ENCODE data around the gene SPDL1.

Gene SPDL1

GRCh38 chr5:169550227-169550626 lies 33.3 kb upstream of the SPDL1 start:
- no peaks in the 10 kb centered on the region for H3K27me3 ChIP-seq (ENCODE audit: control insufficient read depth, insufficient read depth, low read length)
- no peaks in the 10 kb centered on the region for H3K4me1 ChIP-seq (ENCODE audit: control insufficient read depth, insufficient read depth, low read length)
- H3K9ac ChIP-seq (ENCODE audit: low read length): no peak overlapping the region
- no peaks in the 10 kb centered on the region for H3K36me3 ChIP-seq (ENCODE audit: control insufficient read depth, insufficient read depth, low read length)
- H3K27ac ChIP-seq (ENCODE audit: low read depth, low read length): no peak overlapping the region
- no peak overlapping the region for H3K4me3 ChIP-seq (ENCODE audit: low read length)

DNA sequence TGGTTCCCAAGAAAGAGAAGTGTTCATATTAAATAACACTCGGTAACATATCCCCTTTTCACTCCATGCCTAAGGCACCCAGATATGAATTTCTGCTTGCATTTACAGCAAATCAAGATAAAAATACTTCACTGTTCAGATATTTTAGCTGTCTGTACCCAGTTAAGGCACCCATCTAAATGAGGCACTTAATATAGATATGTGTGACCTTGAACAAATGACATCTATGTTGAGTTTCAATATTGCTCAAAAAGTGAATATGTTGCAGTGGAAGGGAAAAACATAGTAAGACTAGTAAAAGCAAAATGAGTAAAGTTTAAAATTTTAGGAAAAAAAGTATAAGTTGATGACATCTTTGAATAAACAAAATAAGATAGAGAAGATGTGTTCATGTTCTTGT lies 32.4 kb upstream of the SPDL1 start:
- Histone ChIP-seq H3K4me1 (ENCODE audit: control insufficient read depth, insufficient read depth, low read length) (no peaks in the 10 kb centered on the region), H3K36me3 (ENCODE audit: control insufficient read depth, insufficient read depth, low read length) (no peaks in the 10 kb centered on the region), H3K9ac (ENCODE audit: low read length) (no peak overlapping the region), H3K27ac (ENCODE audit: low read depth, low read length) (no peak overlapping the region), H3K4me3 (ENCODE audit: low read length) (no peak overlapping the region), H3K27me3 (ENCODE audit: control insufficient read depth, insufficient read depth, low read length) (no peaks in the 10 kb centered on the region)

DNA sequence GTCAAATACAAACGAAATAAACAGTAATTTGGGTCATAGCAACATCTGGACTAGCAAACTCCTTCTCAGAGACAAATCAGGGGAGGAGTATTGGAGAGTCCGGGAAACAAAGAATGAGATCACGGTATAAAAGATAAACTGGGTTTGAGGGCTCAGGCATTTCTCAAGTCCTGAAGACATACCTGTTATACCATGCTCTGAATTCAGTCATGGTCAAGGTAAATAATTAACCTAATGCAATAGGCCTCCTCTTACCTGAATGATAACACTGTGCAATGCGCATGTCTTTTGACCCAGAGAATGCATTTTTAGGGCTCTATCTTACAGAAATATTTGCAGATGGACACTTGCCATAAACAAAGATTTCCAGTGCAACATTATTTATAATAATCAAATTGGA lies 31.9 kb upstream of the SPDL1 start:
- no peak overlapping the region for H3K27ac ChIP-seq (ENCODE audit: low read depth, low read length)
- H3K9ac ChIP-seq (ENCODE audit: low read length): no peak overlapping the region
- H3K4me1 ChIP-seq (ENCODE audit: control insufficient read depth, insufficient read depth, low read length): no peaks in the 10 kb centered on the region
- H3K36me3 ChIP-seq (ENCODE audit: control insufficient read depth, insufficient read depth, low read length): no peaks in the 10 kb centered on the region
- no peak overlapping the region for H3K4me3 ChIP-seq (ENCODE audit: low read length)
- no peaks in the 10 kb centered on the region for H3K27me3 ChIP-seq (ENCODE audit: control insufficient read depth, insufficient read depth, low read length)

DNA sequence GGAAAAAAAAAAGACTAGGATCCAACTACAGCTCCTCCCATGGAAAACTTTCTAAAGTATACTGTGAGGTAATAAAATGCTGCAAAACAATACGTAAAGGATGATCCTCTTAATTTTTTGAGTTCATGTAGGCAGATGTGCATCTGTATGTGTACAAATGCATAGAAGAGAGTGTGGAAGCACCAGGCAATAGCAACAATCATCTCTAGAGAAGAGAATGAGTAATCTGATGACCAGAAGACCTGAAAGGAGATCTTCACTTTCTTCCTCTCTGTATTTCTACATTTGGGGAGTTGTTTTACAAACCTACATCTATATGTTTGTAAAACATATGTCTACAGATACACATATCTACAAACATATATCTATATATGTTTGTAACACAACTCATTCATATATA lies 29.3 kb upstream of the SPDL1 start:
- Histone ChIP-seq H3K27ac (ENCODE audit: low read depth, low read length) (no peak overlapping the region), H3K27me3 (ENCODE audit: control insufficient read depth, insufficient read depth, low read length) (no peaks in the 10 kb centered on the region), H3K36me3 (ENCODE audit: control insufficient read depth, insufficient read depth, low read length) (no peaks in the 10 kb centered on the region), H3K4me3 (ENCODE audit: low read length) (no peak overlapping the region), H3K4me1 (ENCODE audit: control insufficient read depth, insufficient read depth, low read length) (no peaks in the 10 kb centered on the region), H3K9ac (ENCODE audit: low read length) (no peak overlapping the region)

DNA sequence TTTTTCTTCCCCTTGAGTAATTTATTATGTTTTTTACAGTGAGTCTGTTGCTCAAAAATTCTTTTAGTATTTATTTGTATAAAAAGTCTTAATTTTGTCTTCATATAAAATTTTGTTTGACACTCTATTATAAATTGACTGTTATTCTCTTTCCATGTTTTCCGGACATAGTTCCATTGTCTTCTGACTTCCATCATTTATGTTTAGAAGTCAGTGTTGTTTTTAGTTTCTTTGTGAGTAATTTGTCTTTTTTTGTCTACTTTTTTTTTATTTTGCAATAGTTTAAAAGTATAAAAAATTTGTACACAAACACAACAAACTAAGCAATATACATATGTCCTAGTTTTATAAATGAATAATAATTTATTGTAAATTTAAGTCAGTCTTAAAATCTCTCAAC lies 25.7 kb upstream of the SPDL1 start:
- no peak overlapping the region for H3K4me3 ChIP-seq (ENCODE audit: low read length)
- H3K9ac ChIP-seq (ENCODE audit: low read length): no peak overlapping the region
- H3K27ac ChIP-seq (ENCODE audit: low read depth, low read length): no peak overlapping the region
- H3K36me3 ChIP-seq (ENCODE audit: control insufficient read depth, insufficient read depth, low read length): no peaks in the 10 kb centered on the region
- H3K27me3 ChIP-seq (ENCODE audit: control insufficient read depth, insufficient read depth, low read length): no peaks in the 10 kb centered on the region
- H3K4me1 ChIP-seq (ENCODE audit: control insufficient read depth, insufficient read depth, low read length): no peaks in the 10 kb centered on the region

GRCh38 chr5:169561893-169562292 lies 21.7 kb upstream of the SPDL1 start:
- Histone ChIP-seq H3K27ac (ENCODE audit: low read depth, low read length) (no peak overlapping the region), H3K4me3 (ENCODE audit: low read length) (no peak overlapping the region), H3K9ac (ENCODE audit: low read length) (no peak overlapping the region), H3K36me3 (ENCODE audit: control insufficient read depth, insufficient read depth, low read length) (no peaks in the 10 kb centered on the region), H3K4me1 (ENCODE audit: control insufficient read depth, insufficient read depth, low read length) (no peaks in the 10 kb centered on the region), H3K27me3 (ENCODE audit: control insufficient read depth, insufficient read depth, low read length) (no peaks in the 10 kb centered on the region)

- Histone ChIP-seq H3K9ac (ENCODE audit: low read length) (no peak overlapping the region), H3K27ac (ENCODE audit: low read depth, low read length) (no peak overlapping the region), H3K4me1 (ENCODE audit: control insufficient read depth, insufficient read depth, low read length) (no peaks in the 10 kb centered on the region)
Measured at GRCh38 chr5:169563369-169563768, 20.2 kb upstream of the SPDL1 start.

GRCh38 chr5:169566202-169566601 lies 17.4 kb upstream of the SPDL1 start:
- H3K4me3 ChIP-seq (ENCODE audit: low read length): no peak overlapping the region
- H3K4me1 ChIP-seq (ENCODE audit: control insufficient read depth, insufficient read depth, low read length): no peaks in the 10 kb centered on the region
- H3K36me3 ChIP-seq (ENCODE audit: control insufficient read depth, insufficient read depth, low read length): no peaks in the 10 kb centered on the region
- H3K9ac ChIP-seq (ENCODE audit: low read length): no peak overlapping the region
- H3K27me3 ChIP-seq (ENCODE audit: control insufficient read depth, insufficient read depth, low read length): no peaks in the 10 kb centered on the region
- H3K27ac ChIP-seq (ENCODE audit: low read depth, low read length): no peak overlapping the region

More at GRCh38 chr5:169563369-169563768, 20.2 kb upstream of the SPDL1 start:
- H3K4me3 ChIP-seq (ENCODE audit: low read length): no peak overlapping the region
- no peaks in the 10 kb centered on the region for H3K36me3 ChIP-seq (ENCODE audit: control insufficient read depth, insufficient read depth, low read length)
- no peaks in the 10 kb centered on the region for H3K27me3 ChIP-seq (ENCODE audit: control insufficient read depth, insufficient read depth, low read length)

- no peak overlapping the region for H3K27ac ChIP-seq (ENCODE audit: low read depth, low read length)
- H3K27me3 ChIP-seq (ENCODE audit: control insufficient read depth, insufficient read depth, low read length): no peaks in the 10 kb centered on the region
- no peaks in the 10 kb centered on the region for H3K36me3 ChIP-seq (ENCODE audit: control insufficient read depth, insufficient read depth, low read length)
- no peak overlapping the region for H3K9ac ChIP-seq (ENCODE audit: low read length)
- H3K4me1 ChIP-seq (ENCODE audit: control insufficient read depth, insufficient read depth, low read length): no peaks in the 10 kb centered on the region
- no peak overlapping the region for H3K4me3 ChIP-seq (ENCODE audit: low read length)
Measured at GRCh38 chr5:169567079-169567478, 16.5 kb upstream of the SPDL1 start.

GRCh38 chr5:169569513-169569912 lies 14.1 kb upstream of the SPDL1 start:
- Histone ChIP-seq H3K9ac (ENCODE audit: low read length) (no peak overlapping the region), H3K4me1 (ENCODE audit: control insufficient read depth, insufficient read depth, low read length) (no peaks in the 10 kb centered on the region), H3K4me3 (ENCODE audit: low read length) (no peak overlapping the region), H3K27ac (ENCODE audit: low read depth, low read length) (no peak overlapping the region), H3K27me3 (ENCODE audit: control insufficient read depth, insufficient read depth, low read length) (no peaks in the 10 kb centered on the region), H3K36me3 (ENCODE audit: control insufficient read depth, insufficient read depth, low read length) (no peaks in the 10 kb centered on the region)

DNA sequence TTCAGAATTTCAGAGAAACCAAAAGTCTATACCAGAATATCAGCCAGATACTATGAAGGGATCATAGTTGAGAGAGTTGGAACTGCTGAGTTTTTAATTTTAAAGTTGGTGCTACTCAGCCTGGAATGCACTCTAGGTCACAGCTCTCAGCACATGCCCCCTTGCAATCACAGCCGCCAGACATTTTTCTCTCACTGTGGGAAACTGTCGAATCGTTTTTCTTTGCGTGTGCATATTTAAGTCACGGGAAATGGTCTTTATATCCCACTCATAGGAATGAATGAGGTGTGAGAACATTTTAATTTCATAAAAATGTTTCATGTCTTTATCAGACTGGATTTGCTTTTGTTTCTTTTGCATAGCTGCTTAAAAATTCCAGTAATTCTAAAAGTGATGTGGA lies 12.2 kb upstream of the SPDL1 start:
- Histone ChIP-seq H3K27me3 (ENCODE audit: control insufficient read depth, insufficient read depth, low read length) (no peaks in the 10 kb centered on the region), H3K9ac (ENCODE audit: low read length) (no peak overlapping the region)

DNA sequence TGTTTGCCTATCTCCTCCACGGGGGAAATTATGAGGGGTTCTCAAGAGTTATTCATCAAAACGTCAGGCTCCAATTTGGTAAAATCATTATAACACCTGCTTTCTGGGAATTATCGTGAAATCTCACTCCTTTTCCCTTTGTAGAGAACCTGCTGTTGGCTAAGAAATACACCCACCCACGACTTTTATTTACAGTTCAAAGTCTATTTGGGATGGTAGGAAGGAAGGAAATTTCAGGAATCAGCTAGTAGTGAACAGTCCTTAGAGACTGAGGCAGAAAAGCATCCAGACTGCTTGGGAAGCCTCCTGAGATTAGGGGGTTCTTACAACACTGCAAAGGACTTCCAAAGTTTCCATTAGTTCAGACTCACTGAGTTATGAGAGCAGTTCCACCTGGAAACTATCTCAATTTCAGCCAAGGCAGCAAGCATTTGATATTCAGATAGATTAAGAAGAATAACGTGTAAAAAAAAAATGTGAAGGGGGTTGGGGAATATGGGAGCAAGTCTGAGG lies 9.4 kb upstream of the SPDL1 start:
- Histone ChIP-seq H3K36me3 (ENCODE audit: control insufficient read depth, insufficient read depth, low read length) (no peaks in the 10 kb centered on the region), H3K9ac (ENCODE audit: low read length) (no peak overlapping the region), H3K4me1 (ENCODE audit: control insufficient read depth, insufficient read depth, low read length) (no peaks in the 10 kb centered on the region), H3K27me3 (ENCODE audit: control insufficient read depth, insufficient read depth, low read length) (no peaks in the 10 kb centered on the region), H3K27ac (ENCODE audit: low read depth, low read length) (no peak overlapping the region), H3K4me3 (ENCODE audit: low read length) (no peak overlapping the region)

More for the DNA sequence above, 12.2 kb upstream of the SPDL1 start:
- Histone ChIP-seq H3K4me1 (ENCODE audit: control insufficient read depth, insufficient read depth, low read length) (no peaks in the 10 kb centered on the region), H3K4me3 (ENCODE audit: low read length) (no peak overlapping the region), H3K36me3 (ENCODE audit: control insufficient read depth, insufficient read depth, low read length) (no peaks in the 10 kb centered on the region), H3K27ac (ENCODE audit: low read depth, low read length) (no peak overlapping the region)

GRCh38 chr5:169576181-169576598 lies 7.4 kb upstream of the SPDL1 start:
- no peak overlapping the region for H3K4me3 ChIP-seq (ENCODE audit: low read length)
- no peak overlapping the region for H3K9ac ChIP-seq (ENCODE audit: low read length)
- H3K27me3 ChIP-seq (ENCODE audit: control insufficient read depth, insufficient read depth, low read length): no peaks in the 10 kb centered on the region
- no peak overlapping the region for H3K27ac ChIP-seq (ENCODE audit: low read depth, low read length)
- peaks cover under 1% of the 10 kb centered on the region for H3K4me1 ChIP-seq (ENCODE audit: control insufficient read depth, insufficient read depth, low read length)
- H3K36me3 ChIP-seq (ENCODE audit: control insufficient read depth, insufficient read depth, low read length): no peaks in the 10 kb centered on the region
